Stimulated activated CD4-positive, alpha-beta T cell treated with anti-CD3 and anti-CD28 coated beads, Interleukin-15, amount 100 ng/mL, for 1 hour (primary cell): Measurements from ENCODE around the gene MTCL1.

ENCODE experiments used
- DNase-seq, 2 donors: peaks; one replicate each; pipeline ENCODE4 v3.0.0-alpha.2; 2020; ENCODE audit warnings: low read depth in 1 of 2, low spot score in 1 of 2

The MTCL1 gene

GRCh38 chr18:8806100-8806797 is 100.9 kb downstream of the MTCL1 start:
- no peak for DNase-seq

- no peak for DNase-seq
These were observed 101.6 kb downstream of the MTCL1 start for GRCh38 chr18:8806798-8807487.

GRCh38 chr18:8807488-8807805 is 102.1 kb downstream of the MTCL1 start:
- DNase-seq = no peak

GRCh38 chr18:8808001-8808400 is 102.6 kb downstream of the MTCL1 start:
- DNase-seq = no peak

- DNase-seq = no peak
These were observed 104.2 kb downstream of the MTCL1 start for GRCh38 chr18:8809514-8809913.

GRCh38 chr18:8810157-8810556 is 104.8 kb downstream of the MTCL1 start:
- no peak for DNase-seq

GRCh38 chr18:8811115-8811514 is 105.8 kb downstream of the MTCL1 start:
- DNase-seq = no peak

- DNase-seq = no peak
These were observed 107.3 kb downstream of the MTCL1 start for GRCh38 chr18:8812631-8813030.

- DNase-seq = no peak
These were observed 108.3 kb downstream of the MTCL1 start for GRCh38 chr18:8813611-8814010.

GRCh38 chr18:8814206-8814605 is 108.8 kb downstream of the MTCL1 start:
- no peak for DNase-seq

- DNase-seq = no peak
These were observed 110.9 kb downstream of the MTCL1 start for GRCh38 chr18:8816220-8816619.

- DNase-seq = no peak
These were observed 111.5 kb downstream of the MTCL1 start for GRCh38 chr18:8816816-8817215.

- no peak for DNase-seq
These were observed 113.6 kb downstream of the MTCL1 start for GRCh38 chr18:8818982-8819381.

- DNase-seq = no peak
These were observed 115.2 kb downstream of the MTCL1 start for GRCh38 chr18:8820396-8821082.

- no peak for DNase-seq
These were observed 115.7 kb downstream of the MTCL1 start for GRCh38 chr18:8821083-8821465.

- no peak for DNase-seq
These were observed 116.2 kb downstream of the MTCL1 start for GRCh38 chr18:8821531-8821930.

GRCh38 chr18:8822643-8823042 is 117.3 kb downstream of the MTCL1 start:
- DNase-seq = no peak

- DNase-seq = no peak
These were observed 118.2 kb downstream of the MTCL1 start for GRCh38 chr18:8823530-8823929.

GRCh38 chr18:8824846-8825245 is 119.5 kb downstream of the MTCL1 start:
- DNase-seq = no peak

GRCh38 chr18:8825273-8825672 is 119.9 kb downstream of the MTCL1 start:
- no peak for DNase-seq

- DNase-seq = no peak
These were observed 120.5 kb downstream of the MTCL1 start for GRCh38 chr18:8825729-8826375.

- no peak for DNase-seq
These were observed 121.2 kb downstream of the MTCL1 start for GRCh38 chr18:8826514-8826913.
